Neural cell (in vitro differentiated cells): ENCODE data around the gene CLSTN2.

Experiments used
- EP300 ChIP-seq: fragments of 450-650 bp; conservative IDR thresholded peaks from 2 replicates; pipeline ENCODE4 v1.6.1; 2014; ENCODE audit warnings: antibody characterized with exemption, mild to moderate bottlenecking, moderate library complexity; ENCODE audit not compliant: poor library complexity, severe bottlenecking
- EZH2 ChIP-seq: fragments of 200-600, 300-800 bp; shearing (Covaris generic), sonication (generic); IDR thresholded peaks from 2 replicates; pipeline ENCODE4 v1.6.1; 2014; ENCODE audit warnings: antibody characterized with exemption, low read length, borderline replicate concordance, mild to moderate bottlenecking; ENCODE audit not compliant: insufficient read depth, poor library complexity, severe bottlenecking
- MXI1 ChIP-seq: fragments of 450-650 bp; conservative IDR thresholded peaks from 2 replicates; pipeline ENCODE4 v1.6.1; 2014; ENCODE audit warnings: antibody characterized with exemption, mild to moderate bottlenecking; ENCODE audit not compliant: poor library complexity, severe bottlenecking
- POLR2AphosphoS5 ChIP-seq: IDR thresholded peaks from 2 replicates; pipeline ENCODE4 v1.6.1; 2012
- RAD21 ChIP-seq: fragments of 450-650 bp; conservative IDR thresholded peaks from 2 replicates; pipeline ENCODE4 v1.6.1; 2014; ENCODE audit warnings: antibody characterized with exemption, mild to moderate bottlenecking, moderate library complexity
- SMC3 ChIP-seq: fragments of 450-650 bp; conservative IDR thresholded peaks from 2 replicates; pipeline ENCODE4 v1.6.1; 2014; ENCODE audit warnings: antibody characterized with exemption, mild to moderate bottlenecking, moderate library complexity; ENCODE audit not compliant: poor library complexity
- TAF1 ChIP-seq: IDR thresholded peaks from 2 replicates; pipeline ENCODE4 v1.6.1; 2012; ENCODE audit warnings: low read depth
- TF ChIP-seq, protein P1 (sequence below): fragments of 450-650 bp; IDR thresholded peaks from 2 replicates; pipeline ENCODE4 v1.5.1; 2014; ENCODE audit warnings: antibody characterized with exemption, mild to moderate bottlenecking, moderate library complexity; ENCODE audit not compliant: poor library complexity, severe bottlenecking
- TF ChIP-seq, protein P2 (sequence below): IDR thresholded peaks from 2 replicates; pipeline ENCODE4 v1.6.1; 2012; ENCODE audit warnings: borderline replicate concordance

DNA sequence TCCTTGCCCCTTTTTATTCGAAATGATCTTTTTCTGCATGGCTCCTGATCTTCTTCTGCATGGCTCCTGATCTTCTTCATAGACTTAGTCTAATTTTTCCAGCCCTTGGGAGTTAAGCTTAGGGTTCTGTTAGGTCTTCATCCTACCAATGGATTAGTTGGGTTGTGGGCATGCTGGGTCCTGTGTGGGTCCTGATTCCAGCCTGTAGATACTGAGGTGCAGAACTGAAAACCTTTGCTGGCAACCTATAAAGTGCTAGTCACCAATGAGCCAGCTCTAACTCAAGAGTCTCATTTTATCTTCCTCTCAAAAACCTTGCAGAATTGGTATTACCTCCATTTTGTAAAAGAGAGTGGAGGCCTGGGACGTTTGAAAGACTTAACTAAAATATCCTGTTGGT lies 229.2 kb downstream of the CLSTN2 start:
- TF ChIP-seq POLR2AphosphoS5: no peak
- TF ChIP-seq, protein P1, sequence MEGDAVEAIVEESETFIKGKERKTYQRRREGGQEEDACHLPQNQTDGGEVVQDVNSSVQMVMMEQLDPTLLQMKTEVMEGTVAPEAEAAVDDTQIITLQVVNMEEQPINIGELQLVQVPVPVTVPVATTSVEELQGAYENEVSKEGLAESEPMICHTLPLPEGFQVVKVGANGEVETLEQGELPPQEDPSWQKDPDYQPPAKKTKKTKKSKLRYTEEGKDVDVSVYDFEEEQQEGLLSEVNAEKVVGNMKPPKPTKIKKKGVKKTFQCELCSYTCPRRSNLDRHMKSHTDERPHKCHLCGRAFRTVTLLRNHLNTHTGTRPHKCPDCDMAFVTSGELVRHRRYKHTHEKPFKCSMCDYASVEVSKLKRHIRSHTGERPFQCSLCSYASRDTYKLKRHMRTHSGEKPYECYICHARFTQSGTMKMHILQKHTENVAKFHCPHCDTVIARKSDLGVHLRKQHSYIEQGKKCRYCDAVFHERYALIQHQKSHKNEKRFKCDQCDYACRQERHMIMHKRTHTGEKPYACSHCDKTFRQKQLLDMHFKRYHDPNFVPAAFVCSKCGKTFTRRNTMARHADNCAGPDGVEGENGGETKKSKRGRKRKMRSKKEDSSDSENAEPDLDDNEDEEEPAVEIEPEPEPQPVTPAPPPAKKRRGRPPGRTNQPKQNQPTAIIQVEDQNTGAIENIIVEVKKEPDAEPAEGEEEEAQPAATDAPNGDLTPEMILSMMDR: no peak
- no peak for TF ChIP-seq RAD21
- no peak for TF ChIP-seq EZH2
- no peak for TF ChIP-seq TAF1
- no peak for TF ChIP-seq EP300
- no peak for TF ChIP-seq SMC3
- TF ChIP-seq, protein P2, sequence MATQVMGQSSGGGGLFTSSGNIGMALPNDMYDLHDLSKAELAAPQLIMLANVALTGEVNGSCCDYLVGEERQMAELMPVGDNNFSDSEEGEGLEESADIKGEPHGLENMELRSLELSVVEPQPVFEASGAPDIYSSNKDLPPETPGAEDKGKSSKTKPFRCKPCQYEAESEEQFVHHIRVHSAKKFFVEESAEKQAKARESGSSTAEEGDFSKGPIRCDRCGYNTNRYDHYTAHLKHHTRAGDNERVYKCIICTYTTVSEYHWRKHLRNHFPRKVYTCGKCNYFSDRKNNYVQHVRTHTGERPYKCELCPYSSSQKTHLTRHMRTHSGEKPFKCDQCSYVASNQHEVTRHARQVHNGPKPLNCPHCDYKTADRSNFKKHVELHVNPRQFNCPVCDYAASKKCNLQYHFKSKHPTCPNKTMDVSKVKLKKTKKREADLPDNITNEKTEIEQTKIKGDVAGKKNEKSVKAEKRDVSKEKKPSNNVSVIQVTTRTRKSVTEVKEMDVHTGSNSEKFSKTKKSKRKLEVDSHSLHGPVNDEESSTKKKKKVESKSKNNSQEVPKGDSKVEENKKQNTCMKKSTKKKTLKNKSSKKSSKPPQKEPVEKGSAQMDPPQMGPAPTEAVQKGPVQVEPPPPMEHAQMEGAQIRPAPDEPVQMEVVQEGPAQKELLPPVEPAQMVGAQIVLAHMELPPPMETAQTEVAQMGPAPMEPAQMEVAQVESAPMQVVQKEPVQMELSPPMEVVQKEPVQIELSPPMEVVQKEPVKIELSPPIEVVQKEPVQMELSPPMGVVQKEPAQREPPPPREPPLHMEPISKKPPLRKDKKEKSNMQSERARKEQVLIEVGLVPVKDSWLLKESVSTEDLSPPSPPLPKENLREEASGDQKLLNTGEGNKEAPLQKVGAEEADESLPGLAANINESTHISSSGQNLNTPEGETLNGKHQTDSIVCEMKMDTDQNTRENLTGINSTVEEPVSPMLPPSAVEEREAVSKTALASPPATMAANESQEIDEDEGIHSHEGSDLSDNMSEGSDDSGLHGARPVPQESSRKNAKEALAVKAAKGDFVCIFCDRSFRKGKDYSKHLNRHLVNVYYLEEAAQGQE: no peak
- TF ChIP-seq MXI1: no peak
